MM.1S (cell line): ENCODE results near the gene DISP2.

Experiments
- DNase-seq: peaks from one replicate; pipeline ENCODE4 v3.0.0-alpha.2; 2015
- H2AFZ ChIP-seq: fragments of 300-600 bp; sonication (generic); 2 replicates; pipeline ENCODE4 v1.6.0; 2016; ENCODE audit warnings: antibody characterized with exemption, low read length
- H3F3A ChIP-seq: fragments of 300-600 bp; sonication (generic); 2 replicates; pipeline ENCODE4 v1.6.1; 2016; ENCODE audit warnings: mild to moderate bottlenecking, antibody characterized with exemption, low read length, moderate library complexity, mixed read lengths; ENCODE audit not compliant: insufficient read depth
- H3K27ac ChIP-seq: fragments of 300-600 bp; sonication (generic); 2 replicates; pipeline ENCODE4 v1.5.1; 2016; ENCODE audit warnings: mild to moderate bottlenecking, low read length
- H3K27me3 ChIP-seq: fragments of 300-600 bp; sonication (generic); replicated peaks from 2 replicates; pipeline ENCODE4 v1.6.0; 2016; ENCODE audit warnings: low read length; ENCODE audit not compliant: insufficient read depth
- H3K36me3 ChIP-seq: fragments of 300-600 bp; sonication (generic); replicated peaks from 2 replicates; pipeline ENCODE4 v1.6.1; 2016; ENCODE audit warnings: mild to moderate bottlenecking, low read length, mixed read lengths; ENCODE audit not compliant: insufficient read depth
- H3K4me1 ChIP-seq: fragments of 300-600 bp; sonication (generic); 2 replicates; pipeline ENCODE4 v1.6.1; 2016; ENCODE audit warnings: low read length, mixed read lengths
- H3K4me2 ChIP-seq: fragments of 300-600 bp; sonication (generic); 2 replicates; pipeline ENCODE4 v1.6.0; 2016; ENCODE audit warnings: low read depth, low read length
- H3K4me3 ChIP-seq: fragments of 300-600 bp; sonication (generic); 2 replicates; pipeline ENCODE4 v1.5.1; 2016; ENCODE audit warnings: low read length, mixed read lengths
- H3K79me2 ChIP-seq: fragments of 300-600 bp; sonication (generic); 2 replicates; pipeline ENCODE4 v1.6.1; 2016; ENCODE audit warnings: mixed run types, low read length, mixed read lengths
- H3K9ac ChIP-seq: fragments of 300-600 bp; sonication (generic); 2 replicates; pipeline ENCODE4 v1.6.1; 2016; ENCODE audit warnings: low read length, mixed read lengths
- H3K9me2 ChIP-seq: fragments of 300-600 bp; sonication (generic); replicated peaks from 2 replicates; pipeline ENCODE4 v1.6.1; 2016; ENCODE audit warnings: mild to moderate bottlenecking, low read length, mixed read lengths; ENCODE audit not compliant: insufficient read depth
- H3K9me3 ChIP-seq: fragments of 300-600 bp; sonication (generic); replicated peaks from 2 replicates; pipeline ENCODE4 v1.6.1; 2016; ENCODE audit warnings: mild to moderate bottlenecking, low read length, mixed read lengths; ENCODE audit not compliant: insufficient read depth
- H4K20me1 ChIP-seq: fragments of 300-600 bp; sonication (generic); 2 replicates; pipeline ENCODE4 v1.6.1; 2016; ENCODE audit warnings: mild to moderate bottlenecking, low read length, moderate library complexity, mixed read lengths; ENCODE audit not compliant: insufficient read depth
- CTCF ChIP-seq: fragments of 300-600 bp; sonication (generic); IDR thresholded peaks from 2 replicates; pipeline ENCODE4 v1.5.1; 2016; ENCODE audit warnings: antibody characterized with exemption, low read length, mixed read lengths
- EZH2 ChIP-seq: fragments of 300-600 bp; sonication (generic); optimal IDR thresholded peaks from 2 replicates; pipeline ENCODE3; 2017; ENCODE audit warnings: low read depth, mild to moderate bottlenecking, antibody characterized with exemption, low read length, mixed read lengths
- EZH2phosphoT487 ChIP-seq: fragments of 300-600 bp; sonication (generic); IDR thresholded peaks from 2 replicates; pipeline ENCODE4 v1.6.1; 2018; ENCODE audit warnings: antibody characterized with exemption, low read length

Gene DISP2

DNA sequence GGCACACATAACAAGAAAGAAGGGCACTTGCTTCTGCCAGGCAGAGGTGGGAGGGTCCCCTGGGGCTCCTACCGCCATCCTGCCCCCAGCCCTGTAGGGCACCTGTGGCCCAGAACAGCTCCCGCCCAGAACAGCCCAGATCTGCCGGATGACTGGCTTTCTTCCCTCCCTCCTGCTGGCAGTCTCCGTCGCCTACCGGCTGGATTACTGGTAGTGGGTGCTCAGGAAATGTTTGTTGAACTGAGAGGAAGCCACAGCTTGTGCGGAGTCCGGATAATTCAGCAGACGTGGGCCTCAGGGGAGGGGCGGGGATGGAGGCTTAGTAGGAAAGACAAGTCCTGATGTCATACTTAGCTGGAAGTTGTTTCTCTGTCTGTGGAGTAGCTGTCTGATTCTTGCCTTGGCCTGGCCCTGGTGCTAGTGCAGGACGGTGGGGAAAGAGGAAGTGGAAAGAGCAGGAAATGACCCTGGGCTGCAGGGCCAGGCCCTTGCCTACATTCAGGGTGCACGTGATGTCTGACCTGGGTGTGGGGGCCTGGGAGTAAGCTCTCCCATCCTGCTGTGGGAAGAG, 24.0 kb upstream of the DISP2 start:
- Histone ChIP-seq H3K4me3 (no peak overlapping the region), H3K9me2 (no peaks in the 10 kb centered on the region), H3K27ac (no peak overlapping the region), H3K4me1 (peaks cover 25% of the 10 kb centered on the region), H3K9me3 (no peaks in the 10 kb centered on the region), H3K9ac (no peak overlapping the region), H2AFZ (no peak overlapping the region), H3K27me3 (no peaks in the 10 kb centered on the region), H4K20me1 (no peaks in the 10 kb centered on the region), H3F3A (peaks cover 5% of the 10 kb centered on the region), H3K36me3 (no peaks in the 10 kb centered on the region), H3K79me2 (peaks cover 9% of the 10 kb centered on the region; the same call in 1 of the 2 replicates), H3K4me2 (no peak overlapping the region)
- TF ChIP-seq CTCF, result no peak
- TF ChIP-seq EZH2, result no peak
- no peak for TF ChIP-seq EZH2phosphoT487
- DNase-seq, result no peak

DNA sequence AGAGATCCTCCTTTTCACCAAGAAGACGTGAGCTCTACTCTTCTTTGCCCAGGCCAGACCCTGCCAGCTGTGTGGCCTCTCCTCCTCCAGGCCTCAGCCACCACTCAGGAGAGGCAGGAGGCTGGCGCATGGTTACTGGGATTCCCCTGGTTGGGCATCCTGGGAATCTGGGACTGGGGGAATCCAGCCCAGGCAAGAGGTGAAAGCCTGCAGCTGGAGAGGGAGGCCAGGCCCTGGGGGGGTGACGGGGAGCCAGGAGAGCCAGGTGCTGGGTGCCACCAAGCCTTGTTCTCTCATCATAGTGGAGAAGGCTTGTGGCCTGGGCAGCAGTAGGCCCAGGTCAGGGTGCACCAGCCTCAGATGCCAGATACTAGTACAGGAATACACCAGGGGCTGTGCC, 23.5 kb upstream of the DISP2 start:
- Histone ChIP-seq H3K4me1 (peaks cover 20% of the 10 kb centered on the region), H3K9me2 (no peaks in the 10 kb centered on the region), H3K4me3 (no peak overlapping the region), H3K79me2 (peaks cover 6% of the 10 kb centered on the region; the same call in 1 of the 2 replicates), H4K20me1 (no peaks in the 10 kb centered on the region), H2AFZ (no peak overlapping the region), H3K27ac (no peak overlapping the region), H3K36me3 (no peaks in the 10 kb centered on the region), H3K9ac (no peak overlapping the region), H3K9me3 (no peaks in the 10 kb centered on the region), H3K4me2 (no peak overlapping the region), H3F3A (no peaks in the 10 kb centered on the region), H3K27me3 (no peaks in the 10 kb centered on the region)
- TF ChIP-seq EZH2 (no peak), CTCF (no peak), EZH2phosphoT487 (no peak)
- DNase-seq, result no peak

- no peak overlapping the region for H3K4me3 ChIP-seq
- H3K9me3 ChIP-seq, result no peaks in the 10 kb centered on the region
- no peak overlapping the region for H2AFZ ChIP-seq
- peaks cover 14% of the 10 kb centered on the region; the same call in 1 of the 2 replicates for H3K4me1 ChIP-seq
- no peak overlapping the region for H3K27ac ChIP-seq
- H3K27me3 ChIP-seq, result no peaks in the 10 kb centered on the region
- H3F3A ChIP-seq, result no peaks in the 10 kb centered on the region
- no peak for DNase-seq
- H3K9me2 ChIP-seq, result no peaks in the 10 kb centered on the region
- no peaks in the 10 kb centered on the region for H3K79me2 ChIP-seq
- H3K4me2 ChIP-seq, result no peak overlapping the region
- H4K20me1 ChIP-seq, result no peaks in the 10 kb centered on the region
- no peaks in the 10 kb centered on the region for H3K36me3 ChIP-seq
- H3K9ac ChIP-seq, result no peak overlapping the region
- TF ChIP-seq CTCF (no peak), EZH2phosphoT487 (no peak)
Observed at GRCh38 chr15:40334941-40335795, 22.9 kb upstream of the DISP2 start.
